ENCODE results near the gene CS. TPM values are rescaled to one million over a fixed set of nuclear protein-coding genes. Genes with fewer than 3 reads are reported as not detected.

CS gene
- total and polyA plus RNA-seq, 2 of the 4 experiments (the other 2 are of a cell fraction) = 139 to 146 TPM

GRCh38 chr12:56299853-56300643, at the start of gene CS (continued):
- no peak for TF ChIP-seq CEBPB (IDR thresholded peaks at IDR 0.05; ENCODE audit: low read depth, low read length)

GRCh38 chr12:56348776-56349175, 48.6 kb upstream of the CS start:
- H2BK15ac ChIP-seq (ENCODE audit: low read depth, low read length) = no peak overlapping the region
- dilution Hi-C loops (cut with HindIII; ENCODE audit: low sequenced_read_pairs, unreplicated experiment) = no loop called here
- CTCF ChIA-PET = no interaction called here
- no peak overlapping the region for H3K18ac ChIP-seq (ENCODE audit: low read depth, low read length)
- H2BK120ac ChIP-seq (ENCODE audit: low read depth, low read length) = no peak overlapping the region
- no peak overlapping the region for H4K8ac ChIP-seq (ENCODE audit: low read depth in 2 of 2, low read length in 2 of 2)
- no peaks in the 10 kb centered on the region for H3K9me1 ChIP-seq (ENCODE audit: insufficient read depth, low read length)
- H3K4me3 ChIP-seq (ENCODE audit: insufficient read depth, low read depth, low read length) = no peak overlapping the region
- no peak overlapping the region for H4K91ac ChIP-seq (ENCODE audit: insufficient read depth, low read depth, low read length)
- WGBS, 2 experiments (ENCODE audit: extremely low coverage in 2 of 2, insufficient read length in 1 of 2) = no CpG with 5 or more reads among the region's 5 CpGs
- H2BK20ac ChIP-seq (ENCODE audit: low read depth, low read length) = no peak overlapping the region
- no peaks in the 10 kb centered on the region; the same call in 1 of the 2 replicates for H4K20me1 ChIP-seq (ENCODE audit: insufficient read depth, low read length)
- H4K5ac ChIP-seq (ENCODE audit: low read depth, low read length) = no peak overlapping the region
- H3K36me3 ChIP-seq (ENCODE audit: control insufficient read depth, insufficient read depth, low read length) = peaks cover 72% of the 10 kb centered on the region
- H3K27ac ChIP-seq (ENCODE audit: insufficient read depth, low read length) = no peak overlapping the region
- H2AK9ac ChIP-seq (replicated peaks; ENCODE audit: low read depth, low read length, poor library complexity) = no peak overlapping the region
- peaks cover 0 to 6% of the 10 kb centered on the region in 2 experiments; a peak in 1 of 4 replicates for H3K79me1 ChIP-seq (ENCODE audit: low read depth in 1 of 2, low read length in 2 of 2)
- no peak for ATAC-seq (ENCODE audit: low read depth)
- DNase-seq = no peak
- in situ Hi-C loops (cut with MboI; ENCODE audit: low sequenced_read_pairs) = no loop called here
- H2BK5ac ChIP-seq (ENCODE audit: low read depth, low read length, poor library complexity, severe bottlenecking) = no peak overlapping the region
- POLR2A ChIA-PET (ENCODE audit: unreplicated experiment) = interaction anchor here (0.6 kb wide), 1 partner anchor 11 kb away, joined by 3 read pairs; no protein-coding TSS in a partner anchor
- H3K14ac ChIP-seq (replicated peaks; ENCODE audit: low read depth, low read length) = no peak overlapping the region
- intact Hi-C loops (cut with micrococcal nuclease) = no loop called here
- no peak overlapping the region for H2AFZ ChIP-seq (replicated peaks; ENCODE audit: low read length, poor library complexity)
- H3K4me1 ChIP-seq (ENCODE audit: control insufficient read depth, insufficient read depth, low read length) = no peaks in the 10 kb centered on the region
- no peak overlapping the region for H3K9ac ChIP-seq (ENCODE audit: low read depth, low read length)
- no peaks in the 10 kb centered on the region for H3K27me3 ChIP-seq (ENCODE audit: control insufficient read depth, insufficient read depth, low read length)
- no peak overlapping the region for H3K4me2 ChIP-seq (ENCODE audit: low read depth, low read length)
- no peak overlapping the region for H2AK5ac ChIP-seq (ENCODE audit: low read depth, low read length)
- H3K23ac ChIP-seq (ENCODE audit: low read depth, low read length) = no peak overlapping the region
- no peak overlapping the region for H3K4ac ChIP-seq (ENCODE audit: low read depth, low read length)
- H3K56ac ChIP-seq (ENCODE audit: extremely low read depth, insufficient read depth, low read length) = no peak overlapping the region
- no peaks in the 10 kb centered on the region for H3K9me3 ChIP-seq (ENCODE audit: control insufficient read depth, insufficient read depth, low read length)
- BruUV-seq (replicated peaks) = no TSS peak
- TF ChIP-seq NFE2L2 (IDR thresholded peaks at IDR 0.05; ENCODE audit: low read depth, low read length) (no peak), MAZ (IDR thresholded peaks at IDR 0.05; ENCODE audit: borderline replicate concordance, low read depth, low read length) (no peak), FOS (IDR thresholded peaks at IDR 0.05; ENCODE audit: low read depth, low read length) (no peak), ELK1 (IDR thresholded peaks at IDR 0.05; ENCODE audit: borderline replicate concordance, low read depth, low read length) (no peak), MXI1 (IDR thresholded peaks at IDR 0.05; ENCODE audit: borderline replicate concordance, low read depth, low read length) (no peak), RFX5 (IDR thresholded peaks at IDR 0.05; ENCODE audit: low read depth, low read length) (no peak), USF2 (IDR thresholded peaks at IDR 0.05; ENCODE audit: low read depth, low read length) (no peak), CTCF (conservative IDR thresholded peaks at IDR 0.05; ENCODE audit: low read depth, low read length) (no peak), BHLHE40 (IDR thresholded peaks at IDR 0.05; ENCODE audit: low read depth, low read length) (no peak), POLR2A (IDR thresholded peaks at IDR 0.05; ENCODE audit: low read depth, low read length) (no peak), RAD21 (IDR thresholded peaks at IDR 0.05; ENCODE audit: low read length) (no peak), CHD1 (IDR thresholded peaks at IDR 0.05; ENCODE audit: low read depth, low read length) (no peak)
